Liver (tissue), 3 donors: ENCODE results near the gene NUP153.

ENCODE experiments used
- ATF3 ChIP-seq: IDR thresholded peaks from 2 replicates; pipeline ENCODE4 v1.6.1; 2016; ENCODE audit warnings: antibody characterized with exemption
- CTCF ChIP-seq: fragments of 150-350 bp; IDR thresholded peaks from 2 replicates; pipeline ENCODE4 v1.5.1; 2017; ENCODE audit warnings: improper control_type of control experiment, low read depth, low read length; ENCODE audit not compliant: missing input control
- GABPA ChIP-seq, 2 donors: IDR thresholded peaks in 1 of 2; conservative IDR thresholded peaks in 1 of 2; 2 replicates each; pipeline ENCODE4 v1.6.1; 2016; ENCODE audit warnings: antibody characterized with exemption in 2 of 2, mild to moderate bottlenecking in 1 of 2, moderate library complexity in 1 of 2
- RAD21 ChIP-seq, 2 donors: IDR thresholded peaks; 2 replicates each; pipeline ENCODE4 v1.6.1; 2016; ENCODE audit warnings: antibody characterized with exemption in 2 of 2, mild to moderate bottlenecking in 2 of 2
- TAF1 ChIP-seq: conservative IDR thresholded peaks from 2 replicates; pipeline ENCODE4 v1.6.1; 2016; ENCODE audit warnings: antibody characterized with exemption, mild to moderate bottlenecking
- donor health status: healthy.
- donor health status: healthy.

- TF ChIP-seq TAF1 (no peak), CTCF (no peak), GABPA (IDR thresholded peaks at IDR 0.05 in 1 of 2, conservative IDR thresholded peaks at IDR 0.05 in 1 of 2) (no peak), RAD21 (IDR thresholded peaks at IDR 0.05) (no peak), ATF3 (no peak)
Observed at GRCh38 chr6:17700421-17701416, 6.0 kb downstream of the NUP153 start.
